Measurements from ENCODE around the gene MTUS2. TPM values are rescaled to one million over a fixed set of nuclear protein-coding genes. Genes with fewer than 3 reads are reported as not detected.

MTUS2 gene
- total and polyA plus RNA-seq, 9 of the 15 experiments (the other 6 are each of a cell fraction or from before 2014, with no cell fraction given): 0.01 to 0.28 (median 0.06) TPM; not detected in 1

GRCh38 chr13:29361716-29362115 is 541.6 kb downstream of the MTUS2 start:
- Histone ChIP-seq H3K9me3 (replicated peaks; ENCODE audit: control insufficient read depth, insufficient read depth, low read depth, low read length) (no peaks in the 10 kb centered on the region), H3K4me2 (ENCODE audit: insufficient read depth, low read length) (no peak overlapping the region), H3K27ac (ENCODE audit: extremely low read depth, low read depth, low read length) (no peak overlapping the region), H3K36me3 (ENCODE audit: control insufficient read depth, insufficient read depth, low read length) (no peaks in the 10 kb centered on the region), H3K27me3 (ENCODE audit: control insufficient read depth in 2 of 2, insufficient read depth in 2 of 2, low read length in 2 of 2) (peaks cover 0 to 18% of the 10 kb centered on the region in 2 experiments; a peak in 3 of 5 replicates), H3K9me1 (ENCODE audit: control insufficient read depth, insufficient read depth, low read length) (no peaks in the 10 kb centered on the region), H3K79me2 (ENCODE audit: control insufficient read depth, insufficient read depth, low read length) (no peaks in the 10 kb centered on the region), H3K9ac (ENCODE audit: insufficient read depth in 1 of 2, low read depth in 2 of 2, low read length in 2 of 2) (no peak overlapping the region), H4K20me1 (replicated peaks; ENCODE audit: control insufficient read depth, insufficient read depth, low read length) (no peaks in the 10 kb centered on the region), H2AFZ (ENCODE audit: low read depth, low read length) (no peak overlapping the region), H3K4me3 (no peak overlapping the region), H3K4me1 (replicated peaks in 1 of 2; ENCODE audit: control insufficient read depth in 2 of 2, insufficient read depth in 2 of 2, low read length in 2 of 2) (0 out of 5 replicates have a peak, but pooled peaks cover 0 to 3% of the 10 kb centered on the region in 2 experiments)
- WGBS (ENCODE audit: insufficient coverage, low coverage, missing lambda C conversion rate): 0% methylated on average over 3 of the region's 3 CpGs
- no peak for DNase-seq (ENCODE audit: extremely low read depth in 1 of 4, low spot score in 3 of 4)
- in situ Hi-C loops (cut with MboI) (loop anchor here (25.0 kb wide), 1 partner anchor 549 kb away; the partner anchor contains the start of gene MTUS2), intact Hi-C loops (cut with micrococcal nuclease) (loop anchor here (10.0 kb wide), 2 partner anchors 113 to 557 kb away; no protein-coding TSS in a partner anchor)
- no peak for ATAC-seq
- no peak for TF ChIP-seq BCOR (IDR thresholded peaks at IDR 0.05)
- TF ChIP-seq ZBED1 (IDR thresholded peaks at IDR 0.05): no peak
- no peak for TF ChIP-seq TFAP4 (CRISPR knock-in tag; IDR thresholded peaks at IDR 0.05; ENCODE audit: borderline replicate concordance)
- no peak for TF ChIP-seq TRIM24 (IDR thresholded peaks at IDR 0.05)
- TF ChIP-seq KLF16 (IDR thresholded peaks at IDR 0.05): no peak
- TF ChIP-seq NCOR1 (IDR thresholded peaks at IDR 0.05): no peak
- TF ChIP-seq ZNF347 (CRISPR knock-in tag; IDR thresholded peaks at IDR 0.05; ENCODE audit: low read depth): no peak
- no peak for TF ChIP-seq TOE1 (IDR thresholded peaks at IDR 0.05; ENCODE audit: borderline replicate concordance)
- TF ChIP-seq TOE1 (CRISPR knock-in tag; IDR thresholded peaks at IDR 0.05; ENCODE audit: borderline replicate concordance, low read depth): no peak
- TF ChIP-seq, protein P1, sequence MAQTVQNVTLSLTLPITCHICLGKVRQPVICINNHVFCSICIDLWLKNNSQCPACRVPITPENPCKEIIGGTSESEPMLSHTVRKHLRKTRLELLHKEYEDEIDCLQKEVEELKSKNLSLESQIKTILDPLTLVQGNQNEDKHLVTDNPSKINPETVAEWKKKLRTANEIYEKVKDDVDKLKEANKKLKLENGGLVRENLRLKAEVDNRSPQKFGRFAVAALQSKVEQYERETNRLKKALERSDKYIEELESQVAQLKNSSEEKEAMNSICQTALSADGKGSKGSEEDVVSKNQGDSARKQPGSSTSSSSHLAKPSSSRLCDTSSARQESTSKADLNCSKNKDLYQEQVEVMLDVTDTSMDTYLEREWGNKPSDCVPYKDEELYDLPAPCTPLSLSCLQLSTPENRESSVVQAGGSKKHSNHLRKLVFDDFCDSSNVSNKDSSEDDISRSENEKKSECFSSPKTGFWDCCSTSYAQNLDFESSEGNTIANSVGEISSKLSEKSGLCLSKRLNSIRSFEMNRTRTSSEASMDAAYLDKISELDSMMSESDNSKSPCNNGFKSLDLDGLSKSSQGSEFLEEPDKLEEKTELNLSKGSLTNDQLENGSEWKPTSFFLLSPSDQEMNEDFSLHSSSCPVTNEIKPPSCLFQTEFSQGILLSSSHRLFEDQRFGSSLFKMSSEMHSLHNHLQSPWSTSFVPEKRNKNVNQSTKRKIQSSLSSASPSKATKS (CRISPR knock-in tag; IDR thresholded peaks at IDR 0.05): no peak
- no peak for TF ChIP-seq BRF1 (IDR thresholded peaks at IDR 0.05; ENCODE audit: borderline replicate concordance, extremely low read depth, insufficient read length)
- TF ChIP-seq TCFL5 (CRISPR knock-in tag; conservative IDR thresholded peaks at IDR 0.05): no peak
- TF ChIP-seq, protein P2, sequence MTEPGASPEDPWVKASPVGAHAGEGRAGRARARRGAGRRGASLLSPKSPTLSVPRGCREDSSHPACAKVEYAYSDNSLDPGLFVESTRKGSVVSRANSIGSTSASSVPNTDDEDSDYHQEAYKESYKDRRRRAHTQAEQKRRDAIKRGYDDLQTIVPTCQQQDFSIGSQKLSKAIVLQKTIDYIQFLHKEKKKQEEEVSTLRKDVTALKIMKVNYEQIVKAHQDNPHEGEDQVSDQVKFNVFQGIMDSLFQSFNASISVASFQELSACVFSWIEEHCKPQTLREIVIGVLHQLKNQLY (CRISPR knock-in tag; conservative IDR thresholded peaks at IDR 0.05): no peak
- no peak for TF ChIP-seq TEAD2 (tag; IDR thresholded peaks at IDR 0.05)
- TF ChIP-seq KAT2B (IDR thresholded peaks at IDR 0.05; ENCODE audit: low read depth, low read length): no peak
- TF ChIP-seq ZBTB1 (CRISPR knock-in tag; IDR thresholded peaks at IDR 0.05; ENCODE audit: borderline replicate concordance, low read depth): no peak
- no peak for TF ChIP-seq GTF2A2 (tag; IDR thresholded peaks at IDR 0.05)
- ChIA-PET POLR2A (no interaction called here), CTCF (ENCODE audit: low intra/inter-chr PET ratio) (no interaction called here)
- no TSS peak for BruUV-seq (replicated peaks)
- FAIRE-seq: no peak

Data from K562 (cell line).